ENCODE data around the gene AHCTF1. TPM values are rescaled to one million over a fixed set of nuclear protein-coding genes. Genes with fewer than 3 reads are reported as not detected.
"Not testable (repeated sequence)": the region's sequence is repeated elsewhere in the genome, so short reads cannot be mapped to it uniquely, and the experiment has no call there.

The AHCTF1 gene
- total RNA-seq, 1 donor from 2014 or later: 20.8 TPM

GRCh38 chr1:246815693-246816270 is 116.0 kb downstream of the AHCTF1 start:
- Histone ChIP-seq H3K4me1 (peaks cover 4% of the 10 kb centered on the region), H3K4me3 (no peak overlapping the region), H3K27ac (replicated peaks) (no peak overlapping the region), H3K36me3 (no peaks in the 10 kb centered on the region), H3K27me3 (ENCODE audit: low read depth) (no peaks in the 10 kb centered on the region), H3K9me3 (replicated peaks) (no peaks in the 10 kb centered on the region)
- intact Hi-C loops (cut with micrococcal nuclease): no loop called here
- no peak for DNase-seq
- no peak for TF ChIP-seq CTCF (IDR thresholded peaks at IDR 0.05; ENCODE audit: borderline replicate concordance)

GRCh38 chr1:246814890-246815289 is 116.9 kb downstream of the AHCTF1 start:
- Histone ChIP-seq H3K4me1 (peaks cover 4% of the 10 kb centered on the region), H3K4me3 (no peak overlapping the region), H3K36me3 (no peaks in the 10 kb centered on the region), H3K27me3 (ENCODE audit: low read depth) (no peaks in the 10 kb centered on the region), H3K9me3 (replicated peaks) (no peaks in the 10 kb centered on the region), H3K27ac (replicated peaks) (no peak overlapping the region)
- TF ChIP-seq CTCF (IDR thresholded peaks at IDR 0.05; ENCODE audit: borderline replicate concordance): no peak
- DNase-seq: no peak
- intact Hi-C loops (cut with micrococcal nuclease): no loop called here

- H3K36me3 ChIP-seq; DNase-seq; H3K27ac ChIP-seq (replicated peaks); H3K4me3 ChIP-seq; H3K4me1 ChIP-seq; intact Hi-C loops (cut with micrococcal nuclease); H3K27me3 ChIP-seq (ENCODE audit: low read depth); H3K9me3 ChIP-seq (replicated peaks): not testable (repeated sequence)
Observed at GRCh38 chr1:246813325-246813724, 118.4 kb downstream of the AHCTF1 start.

- Histone ChIP-seq H3K27ac (replicated peaks) (peak overlapping the region; percentile 75), H3K4me3 (no peak overlapping the region), H3K4me1 (peaks cover 6% of the 10 kb centered on the region), H3K27me3 (ENCODE audit: low read depth) (no peaks in the 10 kb centered on the region), H3K9me3 (replicated peaks) (no peaks in the 10 kb centered on the region), H3K36me3 (no peaks in the 10 kb centered on the region)
- intact Hi-C loops (cut with micrococcal nuclease): no loop called here
- TF ChIP-seq CTCF (IDR thresholded peaks at IDR 0.05; ENCODE audit: borderline replicate concordance): no peak
- no peak for DNase-seq
Observed at GRCh38 chr1:246811985-246812384, 119.8 kb downstream of the AHCTF1 start.

GRCh38 chr1:246809473-246809872 is 122.3 kb downstream of the AHCTF1 start:
- no peak for DNase-seq
- Histone ChIP-seq H3K9me3 (replicated peaks) (no peaks in the 10 kb centered on the region), H3K36me3 (no peaks in the 10 kb centered on the region), H3K4me3 (no peak overlapping the region), H3K27me3 (ENCODE audit: low read depth) (no peaks in the 10 kb centered on the region), H3K27ac (replicated peaks) (peak overlapping the region; percentile 75), H3K4me1 (peaks cover 6% of the 10 kb centered on the region)
- intact Hi-C loops (cut with micrococcal nuclease): no loop called here
- TF ChIP-seq CTCF (IDR thresholded peaks at IDR 0.05; ENCODE audit: borderline replicate concordance): no peak

GRCh38 chr1:246805135-246805716 is 126.5 kb downstream of the AHCTF1 start:
- DNase-seq: no peak
- H3K36me3 ChIP-seq: no peaks in the 10 kb centered on the region
- intact Hi-C loops (cut with micrococcal nuclease): no loop called here
- no peak for TF ChIP-seq CTCF (IDR thresholded peaks at IDR 0.05; ENCODE audit: borderline replicate concordance)
- peaks cover 20% of the 10 kb centered on the region for H3K4me1 ChIP-seq
- peaks cover 5% of the 10 kb centered on the region for H3K9me3 ChIP-seq (replicated peaks)
- H3K27me3 ChIP-seq (ENCODE audit: low read depth): no peaks in the 10 kb centered on the region
- H3K4me3 ChIP-seq: no peak overlapping the region
- no peak overlapping the region for H3K27ac ChIP-seq (replicated peaks)

All from left ventricle myocardium inferior (tissue), 1 donor.